Measurements from ENCODE around the gene ENOX2.
"Not testable (repeated sequence)": the region's sequence is repeated elsewhere in the genome, so short reads cannot be mapped to it uniquely, and the experiment has no call there.

Gene ENOX2

GRCh38 chrX:130831347-130831722 is 71.7 kb downstream of the ENOX2 start:
- DNase-seq (ENCODE audit: insufficient read length, low spot score) (no peak), FAIRE-seq (peak; percentile 47)
- TF ChIP-seq POLR2A (IDR thresholded peaks at IDR 0.05; ENCODE audit: low read depth, low read length) = no peak
- TF ChIP-seq PAX5 (IDR thresholded peaks at IDR 0.05; ENCODE audit: insufficient read depth, low read length, severe bottlenecking) = no peak
- no peak for TF ChIP-seq SPI1 (IDR thresholded peaks at IDR 0.05; ENCODE audit: low read depth, low read length)
- TF ChIP-seq TAF1 (IDR thresholded peaks at IDR 0.05; ENCODE audit: low read depth, low read length) = no peak
- no peak for TF ChIP-seq POU2F2 (IDR thresholded peaks at IDR 0.05; ENCODE audit: low read depth, low read length)

- no peak for FAIRE-seq
- TF ChIP-seq POLR2A (IDR thresholded peaks at IDR 0.05; ENCODE audit: low read depth, low read length) (no peak), TAF1 (IDR thresholded peaks at IDR 0.05; ENCODE audit: low read depth, low read length) (no peak), POLR2AphosphoS5 (IDR thresholded peaks at IDR 0.05; ENCODE audit: low read depth, low read length) (no peak), POU2F2 (IDR thresholded peaks at IDR 0.05; ENCODE audit: low read depth, low read length) (no peak)
- DNase-seq (ENCODE audit: insufficient read length, low spot score) = no peak
These were observed 72.2 kb downstream of the ENOX2 start for GRCh38 chrX:130830599-130831346.

GRCh38 chrX:130829526-130830515 is 73.2 kb downstream of the ENOX2 start:
- no peak for DNase-seq (ENCODE audit: insufficient read length, low spot score)
- TF ChIP-seq TAF1 (IDR thresholded peaks at IDR 0.05; ENCODE audit: low read depth, low read length) (no peak), POLR2A (IDR thresholded peaks at IDR 0.05; ENCODE audit: low read depth, low read length) (no peak), POU2F2 (IDR thresholded peaks at IDR 0.05; ENCODE audit: low read depth, low read length) (no peak), PAX5 (IDR thresholded peaks at IDR 0.05; ENCODE audit: insufficient read depth, low read length, severe bottlenecking) (no peak), SPI1 (IDR thresholded peaks at IDR 0.05; ENCODE audit: low read depth, low read length) (no peak), POLR2AphosphoS5 (IDR thresholded peaks at IDR 0.05; ENCODE audit: low read depth, low read length) (no peak)
- FAIRE-seq = peak; percentile 74

GRCh38 chrX:130828641-130829040 is 74.4 kb downstream of the ENOX2 start:
- TF ChIP-seq POU2F2 (IDR thresholded peaks at IDR 0.05; ENCODE audit: low read depth, low read length) (no peak), POLR2AphosphoS5 (IDR thresholded peaks at IDR 0.05; ENCODE audit: low read depth, low read length) (no peak), PAX5 (IDR thresholded peaks at IDR 0.05; ENCODE audit: insufficient read depth, low read length, severe bottlenecking) (no peak), SPI1 (IDR thresholded peaks at IDR 0.05; ENCODE audit: low read depth, low read length) (no peak), POLR2A (IDR thresholded peaks at IDR 0.05; ENCODE audit: low read depth, low read length) (no peak), TAF1 (IDR thresholded peaks at IDR 0.05; ENCODE audit: low read depth, low read length) (no peak)
- FAIRE-seq = no peak
- no peak for DNase-seq (ENCODE audit: insufficient read length, low spot score)

GRCh38 chrX:130827648-130828047 is 75.4 kb downstream of the ENOX2 start:
- TF ChIP-seq POLR2AphosphoS5 (IDR thresholded peaks at IDR 0.05; ENCODE audit: low read depth, low read length) (no peak), POU2F2 (IDR thresholded peaks at IDR 0.05; ENCODE audit: low read depth, low read length) (no peak), TAF1 (IDR thresholded peaks at IDR 0.05; ENCODE audit: low read depth, low read length) (no peak), POLR2A (IDR thresholded peaks at IDR 0.05; ENCODE audit: low read depth, low read length) (no peak), PAX5 (IDR thresholded peaks at IDR 0.05; ENCODE audit: insufficient read depth, low read length, severe bottlenecking) (no peak), SPI1 (IDR thresholded peaks at IDR 0.05; ENCODE audit: low read depth, low read length) (no peak)
- DNase-seq (ENCODE audit: insufficient read length, low spot score) (no peak), FAIRE-seq (no peak)

- DNase-seq (ENCODE audit: insufficient read length, low spot score) = no peak
- FAIRE-seq = peak; percentile 43
- no peak for TF ChIP-seq SPI1 (IDR thresholded peaks at IDR 0.05; ENCODE audit: low read depth, low read length)
- no peak for TF ChIP-seq PAX5 (IDR thresholded peaks at IDR 0.05; ENCODE audit: insufficient read depth, low read length, severe bottlenecking)
- no peak for TF ChIP-seq TAF1 (IDR thresholded peaks at IDR 0.05; ENCODE audit: low read depth, low read length)
- TF ChIP-seq POLR2A (IDR thresholded peaks at IDR 0.05; ENCODE audit: low read depth, low read length) = no peak
- no peak for TF ChIP-seq POLR2AphosphoS5 (IDR thresholded peaks at IDR 0.05; ENCODE audit: low read depth, low read length)
- TF ChIP-seq POU2F2 (IDR thresholded peaks at IDR 0.05; ENCODE audit: low read depth, low read length) = no peak
These were observed 76.8 kb downstream of the ENOX2 start for GRCh38 chrX:130826249-130826648.

GRCh38 chrX:130825525-130825924 is 77.5 kb downstream of the ENOX2 start:
- no peak for FAIRE-seq
- DNase-seq (ENCODE audit: insufficient read length, low spot score) = no peak
- TF ChIP-seq POLR2A (IDR thresholded peaks at IDR 0.05; ENCODE audit: low read depth, low read length) = no peak
- TF ChIP-seq POLR2AphosphoS5 (IDR thresholded peaks at IDR 0.05; ENCODE audit: low read depth, low read length) = no peak
- TF ChIP-seq POU2F2 (IDR thresholded peaks at IDR 0.05; ENCODE audit: low read depth, low read length) = no peak
- no peak for TF ChIP-seq SPI1 (IDR thresholded peaks at IDR 0.05; ENCODE audit: low read depth, low read length)
- no peak for TF ChIP-seq TAF1 (IDR thresholded peaks at IDR 0.05; ENCODE audit: low read depth, low read length)
- no peak for TF ChIP-seq PAX5 (IDR thresholded peaks at IDR 0.05; ENCODE audit: insufficient read depth, low read length, severe bottlenecking)

- not testable (repeated sequence) for DNase-seq (ENCODE audit: insufficient read length, low spot score); FAIRE-seq
These were observed 83.6 kb downstream of the ENOX2 start for GRCh38 chrX:130819367-130819766.

- not testable (repeated sequence) for FAIRE-seq; DNase-seq (ENCODE audit: insufficient read length, low spot score)
These were observed 89.1 kb downstream of the ENOX2 start for GRCh38 chrX:130813932-130814331.

GRCh38 chrX:130810561-130810960 is 92.4 kb downstream of the ENOX2 start:
- no peak for TF ChIP-seq SPI1 (IDR thresholded peaks at IDR 0.05; ENCODE audit: low read depth, low read length)
- TF ChIP-seq TAF1 (IDR thresholded peaks at IDR 0.05; ENCODE audit: low read depth, low read length) = no peak
- TF ChIP-seq POU2F2 (IDR thresholded peaks at IDR 0.05; ENCODE audit: low read depth, low read length) = no peak
- no peak for TF ChIP-seq PAX5 (IDR thresholded peaks at IDR 0.05; ENCODE audit: insufficient read depth, low read length, severe bottlenecking)
- TF ChIP-seq POLR2AphosphoS5 (IDR thresholded peaks at IDR 0.05; ENCODE audit: low read depth, low read length) = no peak
- TF ChIP-seq POLR2A (IDR thresholded peaks at IDR 0.05; ENCODE audit: low read depth, low read length) = no peak
- FAIRE-seq (no peak), DNase-seq (ENCODE audit: insufficient read length, low spot score) (no peak)
